Immature natural killer cell (primary cell): ENCODE data around the gene ARL14EP. TPM values are rescaled to one million over a fixed set of nuclear protein-coding genes. Genes with fewer than 3 reads are reported as not detected.

ENCODE experiments used
- DNase-seq, 3 donors: peaks; one replicate each; pipeline ENCODE4 v3.0.0; 2022; ENCODE audit warnings: mixed read lengths in 1 of 3
- H3K27ac Mint-ChIP-seq, 6 donors: one replicate each; pipeline ENCODE4 v1.8.0; 2020; ENCODE audit warnings: mixed read lengths in 6 of 6, mild to moderate bottlenecking in 5 of 6, inconsistent platforms in 4 of 6, moderate library complexity in 3 of 6
- H3K27me3 Mint-ChIP-seq, 3 donors: one replicate each; pipeline ENCODE4 v1.8.0; 2020 to 2021; ENCODE audit warnings: low read depth in 3 of 3, mild to moderate bottlenecking in 3 of 3, mixed read lengths in 3 of 3, moderate library complexity in 3 of 3, inconsistent platforms in 1 of 3
- H3K36me3 Mint-ChIP-seq, 3 donors: one replicate each; pipeline ENCODE4 v1.8.0; 2020; ENCODE audit warnings: mixed read lengths in 3 of 3, inconsistent platforms in 2 of 3, mild to moderate bottlenecking in 2 of 3
- H3K4me1 Mint-ChIP-seq, 2 donors: one replicate each; pipeline ENCODE4 v1.8.0; 2020; ENCODE audit warnings: inconsistent platforms in 2 of 2, mild to moderate bottlenecking in 2 of 2, mixed read lengths in 2 of 2, moderate library complexity in 1 of 2
- H3K4me3 Mint-ChIP-seq, 5 donors: one replicate each; pipeline ENCODE4 v1.8.0; 2020; ENCODE audit warnings: mild to moderate bottlenecking in 5 of 5, mixed read lengths in 5 of 5, inconsistent platforms in 3 of 5, moderate library complexity in 3 of 5
- H3K9me3 Mint-ChIP-seq, 6 donors: one replicate each; pipeline ENCODE4 v1.8.0; 2020; ENCODE audit warnings: mild to moderate bottlenecking in 6 of 6, mixed read lengths in 6 of 6, inconsistent platforms in 4 of 6, moderate library complexity in 3 of 6
- polyA plus RNA-seq, 3 donors: library from polyadenylated mRNA; unstranded; fragments of 300-500 nt; fragmentation: Illumina TruSeq; gene quantifications; one replicate each; pipeline ENCODE4 v1.2.3, GENCODE V29; 2021

ARL14EP gene
- polyA plus RNA-seq, 3 donors from 2014 or later: 38.6 to 68.6 (median 53.4) TPM

DNA sequence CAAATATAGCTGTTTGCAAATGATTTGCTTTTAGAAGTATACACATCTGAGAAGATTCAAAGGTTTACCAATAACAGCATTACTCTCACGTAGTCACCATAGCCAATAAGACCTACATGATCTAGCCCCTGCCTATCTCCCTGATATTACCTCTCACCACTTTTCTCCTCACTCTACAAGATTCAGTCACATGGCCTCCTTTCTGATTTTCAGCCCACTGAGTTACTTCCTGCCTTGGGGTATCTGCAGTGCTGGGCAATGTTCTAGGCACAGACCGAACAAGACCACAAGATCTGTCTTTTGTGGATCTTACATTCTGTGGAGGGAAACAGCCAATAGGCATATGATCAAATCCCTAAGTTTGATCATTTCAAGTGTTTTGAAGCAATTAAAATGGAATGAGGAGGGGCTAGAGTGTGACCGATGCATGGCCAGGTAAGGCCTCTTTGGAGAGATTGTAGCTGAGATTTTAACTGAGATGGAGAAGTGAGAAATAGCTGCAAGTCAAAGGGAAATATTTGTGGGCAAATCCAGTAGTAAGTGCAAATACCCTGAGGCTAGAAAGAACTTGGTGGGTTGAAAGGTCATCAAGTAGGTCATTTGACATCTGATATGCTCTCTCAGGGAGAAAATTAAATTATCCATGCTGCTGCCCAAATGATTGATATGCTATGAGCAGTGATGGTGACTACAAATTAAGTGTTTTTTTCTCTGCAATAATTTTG lies 43.1 kb downstream of the ARL14EP start:
- H3K27me3 Mint-ChIP-seq: peaks cover 0 to 4% (median 2%) of the 10 kb centered on the region in 3 donors
- H3K9me3 Mint-ChIP-seq: no peaks in the 10 kb centered on the region
- no peaks in the 10 kb centered on the region for H3K4me1 Mint-ChIP-seq
- H3K36me3 Mint-ChIP-seq: no peaks in the 10 kb centered on the region
- no peak overlapping the region for H3K4me3 Mint-ChIP-seq
- DNase-seq: no peak
- H3K27ac Mint-ChIP-seq: no peak overlapping the region

DNA sequence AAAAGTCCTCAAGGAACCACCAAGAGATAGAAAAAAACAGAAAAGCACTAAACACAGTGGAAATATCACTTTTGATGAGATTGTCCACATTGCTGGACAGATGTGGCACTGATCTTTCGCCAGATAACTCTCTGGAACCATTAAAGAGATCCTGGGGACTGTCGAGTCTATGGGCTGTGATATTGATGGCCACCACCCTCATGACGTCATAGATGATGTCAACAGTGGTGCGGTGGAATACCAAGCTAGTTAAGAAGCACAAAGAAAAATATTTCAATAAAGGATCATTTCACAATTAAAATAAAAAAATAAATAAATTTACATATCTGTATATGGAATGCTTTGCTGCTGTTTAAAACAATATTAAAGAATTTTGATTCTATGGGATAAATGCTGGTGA lies 45.5 kb downstream of the ARL14EP start:
- Mint-ChIP-seq H3K9me3 (no peaks in the 10 kb centered on the region), H3K36me3 (peaks cover 0 to 3% (median 0%) of the 10 kb centered on the region in 3 donors), H3K27me3 (peaks cover 2 to 4% (median 4%) of the 10 kb centered on the region in 3 donors), H3K4me3 (no peak overlapping the region), H3K27ac (no peak overlapping the region), H3K4me1 (no peaks in the 10 kb centered on the region)
- no peak for DNase-seq

DNA sequence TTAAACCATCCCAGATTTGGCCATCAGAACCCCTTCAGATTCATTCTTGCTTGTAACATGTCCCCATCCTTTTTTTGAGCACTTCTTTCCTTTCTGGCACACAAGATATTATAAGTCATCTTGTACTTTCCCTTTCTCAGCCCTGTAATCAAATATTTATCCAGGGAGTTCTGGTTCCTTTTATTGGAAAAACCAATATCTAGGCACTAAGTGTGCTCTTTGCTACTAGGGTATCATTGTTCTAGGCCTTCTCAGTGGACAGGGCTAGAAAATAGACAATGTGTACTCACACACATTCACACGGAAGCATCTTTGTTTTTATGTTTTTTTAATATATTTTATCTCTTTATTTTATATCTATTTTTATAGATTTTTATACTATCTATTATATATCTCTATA lies 47.3 kb downstream of the ARL14EP start:
- no peak for DNase-seq
- Mint-ChIP-seq H3K27me3 (peaks cover 2 to 4% (median 2%) of the 10 kb centered on the region in 3 donors), H3K36me3 (peaks cover 0 to 3% (median 0%) of the 10 kb centered on the region in 3 donors), H3K9me3 (no peaks in the 10 kb centered on the region), H3K4me3 (no peak overlapping the region), H3K4me1 (no peaks in the 10 kb centered on the region), H3K27ac (no peak overlapping the region)

DNA sequence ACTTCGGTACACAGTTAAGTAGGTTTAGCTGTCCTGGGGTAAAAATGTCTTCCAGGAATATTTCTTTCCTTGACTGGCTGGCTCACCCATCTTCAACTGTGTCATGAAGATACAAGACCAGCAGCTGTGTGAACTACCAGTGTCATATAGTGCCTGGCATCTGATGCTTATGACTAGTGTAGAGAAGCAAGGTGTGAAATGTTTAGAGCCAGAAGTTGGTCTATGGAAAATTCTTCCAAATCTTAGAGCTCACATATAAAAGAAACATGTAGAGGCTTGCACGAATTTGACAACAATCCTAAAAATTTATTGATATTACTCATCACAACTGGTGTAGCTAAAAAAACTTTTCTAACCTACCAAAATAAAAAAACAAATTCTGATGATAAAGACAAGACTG lies 54.4 kb downstream of the ARL14EP start:
- no peaks in the 10 kb centered on the region for H3K9me3 Mint-ChIP-seq
- H3K27ac Mint-ChIP-seq: no peak overlapping the region
- peaks cover 3 to 5% (median 4%) of the 10 kb centered on the region in 3 donors for H3K27me3 Mint-ChIP-seq
- no peaks in the 10 kb centered on the region for H3K36me3 Mint-ChIP-seq
- no peak overlapping the region for H3K4me3 Mint-ChIP-seq
- H3K4me1 Mint-ChIP-seq: no peaks in the 10 kb centered on the region
- DNase-seq: no peak

DNA sequence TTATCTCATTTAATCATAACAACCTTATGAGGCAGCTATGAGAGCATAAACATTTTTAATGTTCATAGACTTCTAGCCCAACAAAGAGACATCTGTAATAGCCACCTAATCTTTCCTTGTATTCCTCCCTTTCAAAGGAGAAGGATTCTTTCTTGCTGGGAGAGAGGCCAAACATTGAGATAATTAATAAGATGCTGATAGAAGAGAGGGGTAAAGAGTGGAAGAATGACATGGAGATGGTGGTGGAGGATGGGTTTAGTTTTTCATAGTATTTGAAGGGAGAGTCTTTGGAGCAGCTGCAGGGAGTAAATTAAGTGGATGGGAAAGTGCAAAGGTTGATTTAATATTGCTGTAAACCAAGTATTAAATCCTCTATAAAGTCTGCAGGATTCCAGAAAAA lies 57.9 kb downstream of the ARL14EP start:
- Mint-ChIP-seq H3K27me3 (peaks cover 2 to 6% (median 3%) of the 10 kb centered on the region in 3 donors), H3K4me1 (no peaks in the 10 kb centered on the region), H3K9me3 (no peaks in the 10 kb centered on the region), H3K4me3 (no peak overlapping the region), H3K27ac (no peak overlapping the region), H3K36me3 (no peaks in the 10 kb centered on the region)
- DNase-seq: no peak

DNA sequence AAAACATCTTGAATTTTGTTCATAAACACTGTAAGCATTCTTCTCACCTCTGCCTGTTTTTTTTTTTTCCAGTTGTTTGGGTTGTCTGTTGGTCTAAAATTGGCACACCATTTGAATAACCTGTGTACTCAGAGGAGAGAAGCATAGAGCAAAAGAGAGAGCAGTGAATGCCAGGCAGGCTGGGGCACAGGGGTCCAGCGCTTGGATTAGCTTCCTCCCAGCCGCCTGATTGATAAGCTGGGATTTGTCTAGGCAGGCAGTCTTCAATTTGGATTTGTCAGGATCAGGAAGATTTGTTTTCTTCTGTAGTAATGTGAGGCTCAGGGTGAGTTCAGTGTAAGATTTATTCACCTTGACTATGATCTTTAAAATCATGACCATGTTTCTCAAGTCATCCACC lies 59.0 kb downstream of the ARL14EP start:
- Mint-ChIP-seq H3K27ac (no peak overlapping the region), H3K36me3 (no peaks in the 10 kb centered on the region), H3K9me3 (no peaks in the 10 kb centered on the region), H3K4me3 (no peak overlapping the region), H3K4me1 (no peaks in the 10 kb centered on the region), H3K27me3 (peaks cover 2 to 6% (median 3%) of the 10 kb centered on the region in 3 donors)
- DNase-seq: no peak

Other genes starting within 250 kb of the ARL14EP start
- not detected for gene FSHB, start 92.1 kb upstream of the ARL14EP start, polyA plus RNA-seq